HepG2 (cell line): ENCODE data around the gene PNKD. TPM values are rescaled to one million over a fixed set of nuclear protein-coding genes. Genes with fewer than 3 reads are reported as not detected.

ENCODE experiments used
- CEBPZ ChIP-seq: IDR thresholded peaks from 2 replicates; pipeline ENCODE4 v1.6.1; 2012; ENCODE audit warnings: low read length, improper control_type of control experiment
- ETV5 ChIP-seq: IDR thresholded peaks from 2 replicates; pipeline ENCODE4 v1.6.1; 2018; ENCODE audit warnings: missing biosample characterization, missing genetic modification reagents, inconsistent platforms, borderline replicate concordance
- KDM1A ChIP-seq: IDR thresholded peaks from 2 replicates; pipeline ENCODE4 v1.6.1; 2016; ENCODE audit warnings: missing compliant biosample characterization
- LRRFIP1 ChIP-seq: sonication (generic); formaldehyde crosslinking; conservative IDR thresholded peaks from 2 replicates; pipeline ENCODE4 v1.4.0; 2020; ENCODE audit warnings: missing genetic modification reagents
- MAF1 ChIP-seq: sonication (generic); formaldehyde crosslinking; IDR thresholded peaks from 2 replicates; pipeline ENCODE4 v1.5.0; 2020; ENCODE audit warnings: missing genetic modification reagents, borderline replicate concordance
- MTA1 ChIP-seq: sonication (generic); formaldehyde crosslinking; IDR thresholded peaks from 2 replicates; pipeline ENCODE4 v1.4.0; 2020; ENCODE audit warnings: missing genetic modification reagents, mild to moderate bottlenecking, borderline replicate concordance
- PBX2 ChIP-seq: IDR thresholded peaks from 2 replicates; pipeline ENCODE4 v1.6.1; 2016; ENCODE audit warnings: control low read depth
- PITX1 ChIP-seq: sonication (generic); formaldehyde crosslinking; IDR thresholded peaks from 2 replicates; pipeline ENCODE4 v1.5.1; 2020; ENCODE audit warnings: mild to moderate bottlenecking, missing genetic modification reagents
- PRPF4 ChIP-seq: fragments of 200-400 bp; formaldehyde crosslinking; IDR thresholded peaks from 2 replicates; pipeline ENCODE4 v1.6.1; 2016; ENCODE audit warnings: low read length, low read depth; ENCODE audit not compliant: poor library complexity, severe bottlenecking
- SALL1 ChIP-seq: sonication (generic); formaldehyde crosslinking; IDR thresholded peaks from 2 replicates; pipeline ENCODE4 v1.8.0; 2022; ENCODE audit warnings: mild to moderate bottlenecking, missing genetic modification reagents
- SAP130 ChIP-seq: IDR thresholded peaks from 2 replicates; pipeline ENCODE4 v1.6.1; 2016; ENCODE audit warnings: low read depth
- SOX5 ChIP-seq: IDR thresholded peaks from 2 replicates; pipeline ENCODE4 v1.6.1; 2016; ENCODE audit warnings: borderline replicate concordance
- ZFP36L1 ChIP-seq: sonication (generic); formaldehyde crosslinking; IDR thresholded peaks from 2 replicates; pipeline ENCODE4 v1.8.0; 2022; ENCODE audit warnings: mild to moderate bottlenecking, missing genetic modification reagents, moderate library complexity
- ZNF224 ChIP-seq: sonication (generic); formaldehyde crosslinking; IDR thresholded peaks from 2 replicates; pipeline ENCODE4 v1.5.0; 2020; ENCODE audit warnings: mild to moderate bottlenecking, missing genetic modification reagents
- ZNF30 ChIP-seq: sonication (generic); formaldehyde crosslinking; IDR thresholded peaks from 2 replicates; pipeline ENCODE4 v1.5.0; 2020; ENCODE audit warnings: mild to moderate bottlenecking, missing genetic modification reagents
- ZNF468 ChIP-seq: sonication (generic); formaldehyde crosslinking; IDR thresholded peaks from 2 replicates; pipeline ENCODE4 v1.8.0; 2022; ENCODE audit warnings: mild to moderate bottlenecking, moderate library complexity, missing genetic modification reagents
- ZNF678 ChIP-seq: sonication (generic); formaldehyde crosslinking; IDR thresholded peaks from 2 replicates; pipeline ENCODE4 v1.4.0; 2020; ENCODE audit warnings: mild to moderate bottlenecking, missing genetic modification reagents
- ZNF773 ChIP-seq: sonication (generic); formaldehyde crosslinking; IDR thresholded peaks from 2 replicates; pipeline ENCODE4 v1.4.0; 2020; ENCODE audit warnings: missing genetic modification reagents, borderline replicate concordance
- polyA plus RNA-seq, 8 experiments: library from polyadenylated mRNA; depleted of rRNA in 3 of 8; stranded (reverse) in 7 of 8; unstranded in 1 of 8; fragments of >200 nt; fragmentation: Illumina TruSeq in 4 of 8; extraction: Trizol in 4 of 8; gene quantifications; 2 replicates each; pipeline versions ENCODE4 v1.2.1 to v1.2.3, GENCODE V29; 2011 to 2016; ENCODE audit warnings: low read depth in 4 of 8, missing spikeins in 1 of 8, mixed read lengths in 1 of 8; ENCODE audit not compliant: insufficient read depth in 1 of 8
- total RNA-seq, 5 experiments: library from RNA; depleted of rRNA; stranded (reverse); fragments of >200 nt; fragmentation: Illumina TruSeq; extraction: Trizol; gene quantifications; 2 replicates each; pipeline ENCODE4 v1.2.3, GENCODE V29; 2016; ENCODE audit warnings: low read depth in 1 of 5
- TF ChIP-seq, protein P1 (sequence below): IDR thresholded peaks from 2 replicates; pipeline ENCODE4 v1.6.1; 2018; ENCODE audit warnings: missing genetic modification reagents
- TF ChIP-seq, protein P2 (sequence below): sonication (generic); formaldehyde crosslinking; IDR thresholded peaks from 2 replicates; pipeline ENCODE4 v1.4.0; 2020; ENCODE audit warnings: missing genetic modification reagents

Gene PNKD
- total and polyA plus RNA-seq, 2 of the 13 experiments (the other 11 are each of a cell fraction or from before 2014, with no cell fraction given): 55.9 to 80.4 TPM

- TF ChIP-seq KDM1A (no peak), ZFP36L1 (CRISPR knock-in tag) (peak; percentile 28; the same call in 1 of the 2 replicates), ZNF224 (no peak), SALL1 (CRISPR knock-in tag) (peak; percentile 33), MAF1 (CRISPR knock-in tag) (no peak), ETV5 (CRISPR knock-in tag) (peak; percentile 34; the same call in 1 of the 2 replicates), PITX1 (CRISPR knock-in tag) (peak; percentile 23; the same call in 1 of the 2 replicates), CEBPZ (no peak), ZNF773 (no peak), PBX2 (peak; percentile 83), ZNF30 (no peak), MTA1 (CRISPR knock-in tag) (0 out of 2 replicates have a peak, but pooled peaks have one; percentile 55), ZNF678 (CRISPR knock-in tag) (no peak), SOX5 (CRISPR knock-in tag) (peak; percentile 31; the same call in 1 of the 2 replicates), ZNF468 (no peak), SAP130 (peak; percentile 62), PRPF4 (no peak), LRRFIP1 (CRISPR knock-in tag) (no peak)
- TF ChIP-seq, protein P1, sequence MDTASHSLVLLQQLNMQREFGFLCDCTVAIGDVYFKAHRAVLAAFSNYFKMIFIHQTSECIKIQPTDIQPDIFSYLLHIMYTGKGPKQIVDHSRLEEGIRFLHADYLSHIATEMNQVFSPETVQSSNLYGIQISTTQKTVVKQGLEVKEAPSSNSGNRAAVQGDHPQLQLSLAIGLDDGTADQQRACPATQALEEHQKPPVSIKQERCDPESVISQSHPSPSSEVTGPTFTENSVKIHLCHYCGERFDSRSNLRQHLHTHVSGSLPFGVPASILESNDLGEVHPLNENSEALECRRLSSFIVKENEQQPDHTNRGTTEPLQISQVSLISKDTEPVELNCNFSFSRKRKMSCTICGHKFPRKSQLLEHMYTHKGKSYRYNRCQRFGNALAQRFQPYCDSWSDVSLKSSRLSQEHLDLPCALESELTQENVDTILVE (CRISPR knock-in tag): no peak
- TF ChIP-seq, protein P2, sequence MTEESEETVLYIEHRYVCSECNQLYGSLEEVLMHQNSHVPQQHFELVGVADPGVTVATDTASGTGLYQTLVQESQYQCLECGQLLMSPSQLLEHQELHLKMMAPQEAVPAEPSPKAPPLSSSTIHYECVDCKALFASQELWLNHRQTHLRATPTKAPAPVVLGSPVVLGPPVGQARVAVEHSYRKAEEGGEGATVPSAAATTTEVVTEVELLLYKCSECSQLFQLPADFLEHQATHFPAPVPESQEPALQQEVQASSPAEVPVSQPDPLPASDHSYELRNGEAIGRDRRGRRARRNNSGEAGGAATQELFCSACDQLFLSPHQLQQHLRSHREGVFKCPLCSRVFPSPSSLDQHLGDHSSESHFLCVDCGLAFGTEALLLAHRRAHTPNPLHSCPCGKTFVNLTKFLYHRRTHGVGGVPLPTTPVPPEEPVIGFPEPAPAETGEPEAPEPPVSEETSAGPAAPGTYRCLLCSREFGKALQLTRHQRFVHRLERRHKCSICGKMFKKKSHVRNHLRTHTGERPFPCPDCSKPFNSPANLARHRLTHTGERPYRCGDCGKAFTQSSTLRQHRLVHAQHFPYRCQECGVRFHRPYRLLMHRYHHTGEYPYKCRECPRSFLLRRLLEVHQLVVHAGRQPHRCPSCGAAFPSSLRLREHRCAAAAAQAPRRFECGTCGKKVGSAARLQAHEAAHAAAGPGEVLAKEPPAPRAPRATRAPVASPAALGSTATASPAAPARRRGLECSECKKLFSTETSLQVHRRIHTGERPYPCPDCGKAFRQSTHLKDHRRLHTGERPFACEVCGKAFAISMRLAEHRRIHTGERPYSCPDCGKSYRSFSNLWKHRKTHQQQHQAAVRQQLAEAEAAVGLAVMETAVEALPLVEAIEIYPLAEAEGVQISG (CRISPR knock-in tag): peak; percentile 39; the same call in 1 of the 2 replicates
Measured at GRCh38 chr2:218354850-218355443, 84.6 kb downstream of the PNKD start (continued).
